Sigmoid colon (tissue), 7 donors: ENCODE results near the gene ZFHX2. TPM values are rescaled to one million over a fixed set of nuclear protein-coding genes. Genes with fewer than 3 reads are reported as not detected.

ENCODE experiments used
- DNase-seq: peaks from one replicate; pipeline ENCODE4 v3.0.0-alpha.2; 2019
- H3K27ac ChIP-seq, 4 donors: fragments of 200-600 bp; sonication (generic); one replicate each; pipeline ENCODE4 v1.5.1; 2016 to 2019; ENCODE audit warnings: mild to moderate bottlenecking in 1 of 4
- H3K27me3 ChIP-seq, 3 donors: fragments of 200-600 bp; sonication (generic); one replicate each; pipeline ENCODE4 v1.5.1; 2019; ENCODE audit warnings: mild to moderate bottlenecking in 1 of 3
- H3K36me3 ChIP-seq, 4 donors: fragments of 200-600 bp; sonication (generic); one replicate each; pipeline ENCODE4 v1.5.1; 2016 to 2019
- H3K4me1 ChIP-seq, 4 donors: fragments of 200-600 bp; sonication (generic); one replicate each; pipeline ENCODE4 v1.5.1; 2017 to 2019
- H3K4me3 ChIP-seq, 4 donors: fragments of 200-600 bp; sonication (generic); one replicate each; pipeline ENCODE4 v1.5.1; 2017 to 2019; ENCODE audit warnings: mild to moderate bottlenecking in 2 of 4, moderate library complexity in 1 of 4
- H3K9me3 ChIP-seq, 4 donors: fragments of 200-600 bp in 3 of 4; sonication (generic) in 3 of 4; one replicate each; pipeline versions ENCODE4 v1.5.1 to v1.6.1; 2013 to 2019
- EP300 ChIP-seq, 4 donors: sonication (generic); formaldehyde crosslinking; IDR thresholded peaks; one replicate each; pipeline ENCODE4 v1.6.1; 2017; ENCODE audit warnings: antibody characterized with exemption in 4 of 4
- POLR2A ChIP-seq, 2 donors: fragments of 450-650 bp; IDR thresholded peaks; one replicate each; pipeline ENCODE4 v1.6.1; 2016; ENCODE audit warnings: antibody characterized with exemption in 2 of 2, mild to moderate bottlenecking in 2 of 2, moderate library complexity in 2 of 2
- POLR2AphosphoS5 ChIP-seq, 4 donors: sonication (generic); formaldehyde crosslinking; IDR thresholded peaks; one replicate each; pipeline ENCODE4 v1.6.1; 2017; ENCODE audit warnings: antibody characterized with exemption in 4 of 4
- WGBS, 2 donors: extraction: QIAGEN DNeasy Blood & Tissue Kit; methylation state at CpG; one replicate each; pipeline ENCODE4 v1.1.7; 2013; 5-methylcytosine and 5-hydroxymethylcytosine counted together
- intact Hi-C: fragments of 100-400 bp; cut with DNase I; formaldehyde crosslinking; loops from one replicate; pipeline ENCODE4 v1.15.1; 2023
- polyA plus RNA-seq, 3 donors: library from polyadenylated mRNA; stranded (reverse); fragments of 200-250 nt; gene quantifications; one replicate each; pipeline ENCODE4 v1.2.3, GENCODE V29; 2013
- total RNA-seq, 4 donors: library from RNA; depleted of rRNA; stranded (reverse); fragments of >200 nt; gene quantifications; one replicate each; pipeline ENCODE4 v1.1.0, GENCODE V29; 2016
- TF ChIP-seq, protein P1 (sequence below), 4 experiments: fragments of 450-650 bp in 3 of 4; fragments of 200-600 bp in 1 of 4; IDR thresholded peaks; one replicate each; pipeline ENCODE4 v1.5.1; 2016 to 2019; ENCODE audit warnings: antibody characterized with exemption in 4 of 4, mild to moderate bottlenecking in 3 of 4, moderate library complexity in 2 of 4
- donor health status: healthy with polysubstance abuse.
- donor health status: Bipolar disorder and iron deficiency.
- donor health status: healthy.

The ZFHX2 gene
- total and polyA plus RNA-seq, 7 donors: under 0.01 to 1.9 (median 0.56) TPM; not detected in 1

DNA sequence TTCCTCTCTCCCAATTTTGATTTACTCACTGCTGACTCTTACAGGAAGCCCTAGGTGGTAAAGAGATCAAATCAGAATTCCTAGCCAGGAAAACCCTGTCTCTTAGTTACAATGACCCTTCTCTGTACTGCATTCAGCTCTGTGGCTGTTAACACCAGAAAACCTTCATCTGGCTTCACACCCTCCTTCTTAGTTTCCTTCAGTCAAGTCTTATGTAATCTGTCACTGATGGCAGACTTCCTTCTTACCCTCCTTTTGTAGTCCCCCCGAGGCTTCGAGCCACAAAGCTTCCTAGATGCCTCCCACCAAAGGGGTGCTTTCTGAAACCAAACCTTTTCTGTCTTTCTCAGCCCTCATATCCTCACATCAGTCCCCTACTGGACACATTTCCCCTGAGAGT is 65.5 kb downstream of the ZFHX2 start:
- DNase-seq: no peak
- Histone ChIP-seq H3K27ac (no peak overlapping the region), H3K9me3 (no peaks in the 10 kb centered on the region), H3K27me3 (no peaks in the 10 kb centered on the region), H3K4me3 (no peak overlapping the region), H3K36me3 (peaks cover 0 to 6% (median 0%) of the 10 kb centered on the region in 4 donors), H3K4me1 (no peaks in the 10 kb centered on the region)
- 57 to 83% methylated on average over 2 of the region's 2 CpGs for WGBS, 2 donors
- intact Hi-C loops: no loop called here
- no peak for TF ChIP-seq POLR2AphosphoS5 (IDR thresholded peaks at IDR 0.05)
- TF ChIP-seq EP300 (IDR thresholded peaks at IDR 0.05): no peak
- no peak for TF ChIP-seq POLR2A (IDR thresholded peaks at IDR 0.05)
- TF ChIP-seq, protein P1, sequence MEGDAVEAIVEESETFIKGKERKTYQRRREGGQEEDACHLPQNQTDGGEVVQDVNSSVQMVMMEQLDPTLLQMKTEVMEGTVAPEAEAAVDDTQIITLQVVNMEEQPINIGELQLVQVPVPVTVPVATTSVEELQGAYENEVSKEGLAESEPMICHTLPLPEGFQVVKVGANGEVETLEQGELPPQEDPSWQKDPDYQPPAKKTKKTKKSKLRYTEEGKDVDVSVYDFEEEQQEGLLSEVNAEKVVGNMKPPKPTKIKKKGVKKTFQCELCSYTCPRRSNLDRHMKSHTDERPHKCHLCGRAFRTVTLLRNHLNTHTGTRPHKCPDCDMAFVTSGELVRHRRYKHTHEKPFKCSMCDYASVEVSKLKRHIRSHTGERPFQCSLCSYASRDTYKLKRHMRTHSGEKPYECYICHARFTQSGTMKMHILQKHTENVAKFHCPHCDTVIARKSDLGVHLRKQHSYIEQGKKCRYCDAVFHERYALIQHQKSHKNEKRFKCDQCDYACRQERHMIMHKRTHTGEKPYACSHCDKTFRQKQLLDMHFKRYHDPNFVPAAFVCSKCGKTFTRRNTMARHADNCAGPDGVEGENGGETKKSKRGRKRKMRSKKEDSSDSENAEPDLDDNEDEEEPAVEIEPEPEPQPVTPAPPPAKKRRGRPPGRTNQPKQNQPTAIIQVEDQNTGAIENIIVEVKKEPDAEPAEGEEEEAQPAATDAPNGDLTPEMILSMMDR (IDR thresholded peaks at IDR 0.05): no peak

- Histone ChIP-seq H3K4me1 (no peaks in the 10 kb centered on the region), H3K27ac (no peak overlapping the region), H3K36me3 (peaks cover 0 to 13% (median 0%) of the 10 kb centered on the region in 4 donors), H3K4me3 (no peak overlapping the region), H3K27me3 (no peaks in the 10 kb centered on the region), H3K9me3 (no peaks in the 10 kb centered on the region)
- 92 to 94% methylated on average over 4 of the region's 4 CpGs for WGBS, 2 donors
- intact Hi-C loops: no loop called here
- TF ChIP-seq, protein P1 (IDR thresholded peaks at IDR 0.05): no peak
- TF ChIP-seq EP300 (IDR thresholded peaks at IDR 0.05) (no peak), POLR2AphosphoS5 (IDR thresholded peaks at IDR 0.05) (no peak), POLR2A (IDR thresholded peaks at IDR 0.05) (no peak)
- DNase-seq: no peak
Observed at GRCh38 chr14:23485326-23485725, 66.2 kb downstream of the ZFHX2 start.

DNA sequence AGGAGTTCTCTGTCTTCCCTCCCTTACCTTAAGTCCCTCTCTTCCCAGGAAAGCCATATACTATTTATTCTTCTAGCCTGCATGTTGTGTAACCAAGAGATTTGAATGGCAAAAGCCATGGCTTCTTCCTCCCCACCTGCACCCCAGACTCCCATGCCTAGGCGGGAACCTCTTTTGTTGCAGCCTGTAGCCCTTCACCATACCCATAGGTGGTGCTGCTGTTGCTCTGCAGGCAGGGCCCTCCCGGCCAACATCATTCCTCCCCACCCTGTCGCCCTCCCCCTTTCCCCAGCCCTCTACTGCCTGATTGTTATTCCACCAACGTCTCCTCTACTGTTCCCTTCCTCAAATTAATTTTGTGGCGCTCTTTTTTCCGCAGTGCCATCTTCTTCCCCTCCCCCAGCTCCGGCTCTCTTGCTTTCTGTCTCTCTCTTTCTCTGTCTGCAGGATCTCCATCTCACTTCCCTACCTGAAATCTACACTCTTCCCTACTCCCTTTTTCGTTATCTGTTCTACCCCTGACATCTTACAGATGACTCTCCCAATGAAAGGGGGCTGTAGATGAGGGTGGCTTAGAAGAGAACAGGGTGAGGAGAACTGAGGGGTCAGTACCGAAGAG is 68.2 kb downstream of the ZFHX2 start:
- Histone ChIP-seq H3K36me3 (peaks cover 0 to 17% (median 0%) of the 10 kb centered on the region in 4 donors), H3K4me1 (no peaks in the 10 kb centered on the region), H3K27me3 (no peaks in the 10 kb centered on the region), H3K9me3 (no peaks in the 10 kb centered on the region), H3K4me3 (no peak overlapping the region), H3K27ac (no peak overlapping the region)
- 65 to 72% methylated on average over 9 of the region's 9 CpGs for WGBS, 2 donors
- intact Hi-C loops: no loop called here
- no peak for DNase-seq
- no peak for TF ChIP-seq EP300 (IDR thresholded peaks at IDR 0.05)
- TF ChIP-seq, protein P1 (IDR thresholded peaks at IDR 0.05): no peak
- TF ChIP-seq POLR2AphosphoS5 (IDR thresholded peaks at IDR 0.05): no peak
- TF ChIP-seq POLR2A (IDR thresholded peaks at IDR 0.05): no peak

- no peak overlapping the region for H3K4me3 ChIP-seq
- H3K4me1 ChIP-seq: no peaks in the 10 kb centered on the region
- H3K9me3 ChIP-seq: no peaks in the 10 kb centered on the region
- H3K27ac ChIP-seq: no peak overlapping the region
- H3K27me3 ChIP-seq: no peaks in the 10 kb centered on the region
- no peak for TF ChIP-seq POLR2A (IDR thresholded peaks at IDR 0.05)
- H3K36me3 ChIP-seq: peaks cover under 1 to 19% (median 2%) of the 10 kb centered on the region in 4 donors
- intact Hi-C loops: no loop called here
- DNase-seq: no peak
Observed at GRCh38 chr14:23482823-23483148, 68.8 kb downstream of the ZFHX2 start.

DNA sequence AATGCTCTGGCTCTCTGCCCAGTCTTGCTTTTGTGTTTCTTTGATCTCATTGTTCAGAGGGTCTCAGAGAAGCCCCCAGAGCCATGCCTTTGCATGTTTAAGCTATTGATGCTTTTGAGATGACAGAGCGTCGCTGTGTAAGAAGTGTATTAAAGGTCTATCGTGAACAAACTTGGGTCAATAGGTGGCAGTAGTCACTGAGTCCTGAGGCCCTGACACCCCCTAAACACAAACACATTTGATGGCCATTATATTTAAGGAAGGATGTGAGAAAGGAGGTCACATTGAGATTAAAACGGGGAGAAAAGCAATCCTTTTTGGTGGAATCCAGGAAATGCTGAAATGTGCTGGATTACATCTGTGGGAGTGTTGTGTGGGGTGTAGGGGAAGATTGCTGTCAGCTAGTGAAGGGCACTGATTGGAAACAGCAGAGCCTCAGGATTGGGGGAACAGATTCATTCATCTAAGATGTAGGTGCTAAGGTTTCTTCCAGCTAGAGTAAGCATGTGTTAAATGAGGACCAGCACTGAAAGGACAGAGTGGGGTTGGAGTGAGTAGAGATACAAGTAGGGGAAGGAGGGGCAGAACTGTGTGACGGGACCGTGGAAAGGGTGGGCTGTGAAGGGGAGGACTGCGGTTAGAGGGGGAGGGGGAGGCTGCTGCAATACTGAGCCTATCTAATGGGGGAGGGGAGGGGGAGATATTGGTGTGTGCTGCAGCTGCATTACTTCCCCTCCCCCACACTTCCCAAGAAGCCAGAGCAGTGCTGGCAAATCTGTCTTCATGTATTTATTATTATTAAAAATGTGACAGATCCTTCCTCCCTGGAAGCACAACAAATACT is 69.4 kb downstream of the ZFHX2 start:
- H3K9me3 ChIP-seq: no peaks in the 10 kb centered on the region
- no peak overlapping the region for H3K4me3 ChIP-seq
- H3K27ac ChIP-seq: no peak overlapping the region
- WGBS, 2 donors: 75 to 90% methylated on average over 7 of the region's 7 CpGs
- intact Hi-C loops: no loop called here
- TF ChIP-seq POLR2AphosphoS5 (IDR thresholded peaks at IDR 0.05): no peak
- no peak for TF ChIP-seq POLR2A (IDR thresholded peaks at IDR 0.05)
- TF ChIP-seq, protein P1 (IDR thresholded peaks at IDR 0.05): no peak
- no peak for TF ChIP-seq EP300 (IDR thresholded peaks at IDR 0.05)
- peaks cover 6 to 24% (median 8%) of the 10 kb centered on the region in 4 donors for H3K36me3 ChIP-seq
- DNase-seq: no peak
- no peaks in the 10 kb centered on the region for H3K27me3 ChIP-seq
- H3K4me1 ChIP-seq: no peaks in the 10 kb centered on the region
